GM08714 (cell line): ENCODE measurements around the gene TRPM3.

Experiments
- H3K4me3 ChIP-seq: fragments of 200-500 bp; sonication (Bioruptor generic); 2 replicates; pipeline ENCODE4 v1.5.1; 2014; ENCODE audit warnings: mild to moderate bottlenecking, low read length, inconsistent platforms
- ZNF274 ChIP-seq: IDR thresholded peaks from 2 replicates; pipeline ENCODE4 v1.6.1; 2012; ENCODE audit warnings: mild to moderate bottlenecking, low read depth, low read length

Gene TRPM3

GRCh38 chr9:70951749-70952727, 169.4 kb downstream of the TRPM3 start:
- no peak overlapping the region for H3K4me3 ChIP-seq
- no peak for TF ChIP-seq ZNF274

- H3K4me3 ChIP-seq: no peak overlapping the region
- TF ChIP-seq ZNF274: no peak
Observed at GRCh38 chr9:70950270-70950669, 171.2 kb downstream of the TRPM3 start.

GRCh38 chr9:70949239-70949638, 172.2 kb downstream of the TRPM3 start:
- no peak overlapping the region for H3K4me3 ChIP-seq
- no peak for TF ChIP-seq ZNF274

- no peak for TF ChIP-seq ZNF274
- H3K4me3 ChIP-seq: no peak overlapping the region
Observed at GRCh38 chr9:70948744-70949143, 172.7 kb downstream of the TRPM3 start.

- no peak for TF ChIP-seq ZNF274
- no peak overlapping the region for H3K4me3 ChIP-seq
Observed at GRCh38 chr9:70947511-70947910, 173.9 kb downstream of the TRPM3 start.

- TF ChIP-seq ZNF274: no peak
- H3K4me3 ChIP-seq: no peak overlapping the region
Observed at GRCh38 chr9:70947086-70947485, 174.3 kb downstream of the TRPM3 start.

- no peak overlapping the region for H3K4me3 ChIP-seq
- TF ChIP-seq ZNF274: no peak
Observed at GRCh38 chr9:70945301-70945700, 176.1 kb downstream of the TRPM3 start.

GRCh38 chr9:70941191-70941590, 180.2 kb downstream of the TRPM3 start:
- TF ChIP-seq ZNF274: no peak
- no peak overlapping the region for H3K4me3 ChIP-seq

GRCh38 chr9:70940605-70941004, 180.8 kb downstream of the TRPM3 start:
- TF ChIP-seq ZNF274: no peak
- no peak overlapping the region for H3K4me3 ChIP-seq

GRCh38 chr9:70936536-70936935, 184.9 kb downstream of the TRPM3 start:
- no peak for TF ChIP-seq ZNF274

GRCh38 chr9:70935856-70936255, 185.6 kb downstream of the TRPM3 start:
- no peak overlapping the region for H3K4me3 ChIP-seq
- TF ChIP-seq ZNF274: no peak

More at GRCh38 chr9:70936536-70936935, 184.9 kb downstream of the TRPM3 start:
- no peak overlapping the region for H3K4me3 ChIP-seq

- TF ChIP-seq ZNF274: no peak
- H3K4me3 ChIP-seq: no peak overlapping the region
Observed at GRCh38 chr9:70934642-70935041, 186.8 kb downstream of the TRPM3 start.

- TF ChIP-seq ZNF274: no peak
Observed at GRCh38 chr9:70933321-70933720, 188.1 kb downstream of the TRPM3 start.

GRCh38 chr9:70932097-70932496, 189.3 kb downstream of the TRPM3 start:
- H3K4me3 ChIP-seq: no peak overlapping the region
- TF ChIP-seq ZNF274: no peak

More at GRCh38 chr9:70933321-70933720, 188.1 kb downstream of the TRPM3 start:
- no peak overlapping the region for H3K4me3 ChIP-seq

- no peak overlapping the region for H3K4me3 ChIP-seq
- no peak for TF ChIP-seq ZNF274
Observed at GRCh38 chr9:70927530-70927929, 193.9 kb downstream of the TRPM3 start.
